Measurements from ENCODE around the gene MCCC2. TPM values are rescaled to one million over a fixed set of nuclear protein-coding genes. Genes with fewer than 3 reads are reported as not detected.
"Not testable (repeated sequence)": the region's sequence is repeated elsewhere in the genome, so short reads cannot be mapped to it uniquely, and the experiment has no call there.

The MCCC2 gene
- total RNA-seq, 2 experiments from 2014 or later, result 63.7 to 66.8 TPM

GRCh38 chr5:71650940-71651339 is 63.8 kb downstream of the MCCC2 start:
- CTCF ChIA-PET, POLR2A ChIA-PET: not testable (repeated sequence)

- CTCF ChIA-PET, result no interaction called here
- POLR2A ChIA-PET, result no interaction called here
Observed at GRCh38 chr5:71651579-71651978, 64.4 kb downstream of the MCCC2 start.

- POLR2A ChIA-PET, result no interaction called here
Observed at GRCh38 chr5:71652349-71652748, 65.2 kb downstream of the MCCC2 start.

GRCh38 chr5:71652803-71653543 is 65.8 kb downstream of the MCCC2 start:
- CTCF ChIA-PET, result no interaction called here

More at GRCh38 chr5:71652349-71652748, 65.2 kb downstream of the MCCC2 start:
- CTCF ChIA-PET, result no interaction called here

GRCh38 chr5:71658916-71659662 is 71.9 kb downstream of the MCCC2 start:
- CTCF ChIA-PET, result no interaction called here
- POLR2A ChIA-PET, result no interaction called here

More at GRCh38 chr5:71652803-71653543, 65.8 kb downstream of the MCCC2 start:
- POLR2A ChIA-PET, result no interaction called here

GRCh38 chr5:71662381-71662780 is 75.2 kb downstream of the MCCC2 start:
- POLR2A ChIA-PET, result no interaction called here
- CTCF ChIA-PET, result no interaction called here

GRCh38 chr5:71663191-71663969 is 76.2 kb downstream of the MCCC2 start:
- ChIA-PET CTCF (no interaction called here), POLR2A (no interaction called here)

GRCh38 chr5:71664615-71665014 is 77.5 kb downstream of the MCCC2 start:
- POLR2A ChIA-PET, CTCF ChIA-PET: not testable (repeated sequence)

GRCh38 chr5:71666321-71666720 is 79.2 kb downstream of the MCCC2 start:
- ChIA-PET POLR2A (no interaction called here), CTCF (no interaction called here)

- ChIA-PET POLR2A (no interaction called here), CTCF (no interaction called here)
Observed at GRCh38 chr5:71677977-71678376, 90.8 kb downstream of the MCCC2 start.

GRCh38 chr5:71679714-71680113 is 92.6 kb downstream of the MCCC2 start:
- ChIA-PET CTCF (no interaction called here), POLR2A (no interaction called here)

GRCh38 chr5:71680510-71680909 is 93.4 kb downstream of the MCCC2 start:
- ChIA-PET CTCF (no interaction called here), POLR2A (no interaction called here)

GRCh38 chr5:71681296-71681695 is 94.2 kb downstream of the MCCC2 start:
- CTCF ChIA-PET, result no interaction called here
- POLR2A ChIA-PET, result no interaction called here

- ChIA-PET CTCF (no interaction called here), POLR2A (no interaction called here)
Observed at GRCh38 chr5:71684309-71684708, 97.2 kb downstream of the MCCC2 start.

- CTCF ChIA-PET, result no interaction called here
- POLR2A ChIA-PET, result no interaction called here
Observed at GRCh38 chr5:71693828-71694427, 106.8 kb downstream of the MCCC2 start.

- ChIA-PET CTCF (no interaction called here), POLR2A (no interaction called here)
Observed at GRCh38 chr5:71695071-71695470, 107.9 kb downstream of the MCCC2 start.

- POLR2A ChIA-PET, result no interaction called here
- CTCF ChIA-PET, result no interaction called here
Observed at GRCh38 chr5:71695595-71695994, 108.5 kb downstream of the MCCC2 start.

- ChIA-PET POLR2A (no interaction called here), CTCF (interaction anchor here (0.8 to 1.5 kb wide), 2 partner anchors 15 to 96 kb away, joined by 3 to 4 read pairs; no protein-coding TSS in a partner anchor)
Observed at GRCh38 chr5:71697967-71698366, 110.8 kb downstream of the MCCC2 start.

GRCh38 chr5:71699233-71699632 is 112.1 kb downstream of the MCCC2 start:
- CTCF ChIA-PET, result interaction anchor here (1.5 kb wide), 1 partner anchor 98 kb away, joined by 4 read pairs; no protein-coding TSS in a partner anchor

GRCh38 chr5:71699751-71700150 is 112.6 kb downstream of the MCCC2 start:
- CTCF ChIA-PET, result no interaction called here
- POLR2A ChIA-PET, result no interaction called here

More at GRCh38 chr5:71699233-71699632, 112.1 kb downstream of the MCCC2 start:
- POLR2A ChIA-PET, result no interaction called here
